ENCODE results near the gene SCRN2.

The SCRN2 gene

GRCh38 chr17:47820033-47820789, 20.9 kb downstream of the SCRN2 start:
- H3K27ac ChIP-seq, result no peak overlapping the region
- TF ChIP-seq ZFX (IDR thresholded peaks at IDR 0.05; ENCODE audit: borderline replicate concordance), result no peak
- TF ChIP-seq CTCF (IDR thresholded peaks at IDR 0.05), result no peak

- TF ChIP-seq CTCF (IDR thresholded peaks at IDR 0.05), result no peak
- no peak for TF ChIP-seq ZFX (IDR thresholded peaks at IDR 0.05; ENCODE audit: borderline replicate concordance)
- no peak overlapping the region for H3K27ac ChIP-seq
Measured at GRCh38 chr17:47819475-47819874, 21.6 kb downstream of the SCRN2 start.

GRCh38 chr17:47818002-47818695, 22.9 kb downstream of the SCRN2 start:
- TF ChIP-seq CTCF (IDR thresholded peaks at IDR 0.05) (no peak), ZFX (IDR thresholded peaks at IDR 0.05; ENCODE audit: borderline replicate concordance) (no peak)
- no peak overlapping the region for H3K27ac ChIP-seq

- H3K27ac ChIP-seq, result no peak overlapping the region
- TF ChIP-seq CTCF (IDR thresholded peaks at IDR 0.05) (no peak), ZFX (IDR thresholded peaks at IDR 0.05; ENCODE audit: borderline replicate concordance) (no peak)
Measured at GRCh38 chr17:47816947-47817346, 24.1 kb downstream of the SCRN2 start.

- no peak overlapping the region for H3K27ac ChIP-seq
- TF ChIP-seq CTCF (IDR thresholded peaks at IDR 0.05) (no peak), ZFX (IDR thresholded peaks at IDR 0.05; ENCODE audit: borderline replicate concordance) (no peak)
Measured at GRCh38 chr17:47816111-47816735, 24.9 kb downstream of the SCRN2 start.

- TF ChIP-seq ZFX (IDR thresholded peaks at IDR 0.05; ENCODE audit: borderline replicate concordance), result no peak
- no peak for TF ChIP-seq CTCF (IDR thresholded peaks at IDR 0.05)
- H3K27ac ChIP-seq, result no peak overlapping the region
Measured at GRCh38 chr17:47815106-47815918, 25.8 kb downstream of the SCRN2 start.

Measured in 22Rv1 (cell line).